Measurements from ENCODE around the gene RAD51. TPM values are rescaled to one million over a fixed set of nuclear protein-coding genes. Genes with fewer than 3 reads are reported as not detected.

The RAD51 gene
- total RNA-seq, 4 donors from 2014 or later, result 0.50 to 0.92 (median 0.71) TPM; not detected in 1

GRCh38 chr15:40739854-40740253 lies 44.9 kb downstream of the RAD51 start:
- DNase-seq (ENCODE audit: extremely low spot score), result no peak
- no peak for TF ChIP-seq POLR2A (IDR thresholded peaks at IDR 0.05; ENCODE audit: low read depth)
- no peak for TF ChIP-seq POLR2AphosphoS5 (IDR thresholded peaks at IDR 0.05)
- TF ChIP-seq CTCF (IDR thresholded peaks at IDR 0.05), result no peak
- no peak for TF ChIP-seq EP300 (IDR thresholded peaks at IDR 0.05)
- Histone ChIP-seq H3K27me3 (no peaks in the 10 kb centered on the region), H3K4me1 (no peaks in the 10 kb centered on the region), H3K4me3 (no peak overlapping the region), H3K27ac (replicated peaks in 1 of 4) (no peak overlapping the region), H3K9me3 (no peaks in the 10 kb centered on the region), H3K36me3 (peaks cover 75 to 99% (median 95%) of the 10 kb centered on the region in 4 donors)
- intact Hi-C loops (cut with DNase I), result no loop called here
- WGBS, result 100% methylated on average over 2 of the region's 2 CpGs

- Histone ChIP-seq H3K9me3 (no peaks in the 10 kb centered on the region), H3K4me1 (no peaks in the 10 kb centered on the region), H3K36me3 (peaks cover 50 to 96% (median 86%) of the 10 kb centered on the region in 4 donors), H3K27ac (replicated peaks in 1 of 4) (no peak overlapping the region), H3K27me3 (no peaks in the 10 kb centered on the region), H3K4me3 (no peak overlapping the region)
- intact Hi-C loops (cut with DNase I), result no loop called here
- WGBS, result 81% methylated on average over 2 of the region's 2 CpGs
- DNase-seq (ENCODE audit: extremely low spot score), result no peak
- TF ChIP-seq POLR2A (IDR thresholded peaks at IDR 0.05; ENCODE audit: low read depth) (no peak), EP300 (IDR thresholded peaks at IDR 0.05) (no peak), POLR2AphosphoS5 (IDR thresholded peaks at IDR 0.05) (no peak), CTCF (IDR thresholded peaks at IDR 0.05) (no peak)
Measured at GRCh38 chr15:40743485-40743901, 48.5 kb downstream of the RAD51 start.

- H3K27ac ChIP-seq (replicated peaks in 1 of 4), result no peak overlapping the region
- H3K36me3 ChIP-seq, result peaks cover 51 to 96% (median 85%) of the 10 kb centered on the region in 4 donors
- H3K4me3 ChIP-seq, result no peak overlapping the region
- TF ChIP-seq POLR2AphosphoS5 (IDR thresholded peaks at IDR 0.05) (no peak), EP300 (IDR thresholded peaks at IDR 0.05) (no peak), POLR2A (IDR thresholded peaks at IDR 0.05; ENCODE audit: low read depth) (no peak), CTCF (IDR thresholded peaks at IDR 0.05) (no peak)
- 73% methylated on average over 12 of the region's 12 CpGs for WGBS
- no peaks in the 10 kb centered on the region for H3K9me3 ChIP-seq
- intact Hi-C loops (cut with DNase I), result no loop called here
- no peaks in the 10 kb centered on the region for H3K4me1 ChIP-seq
- no peak for DNase-seq (ENCODE audit: extremely low spot score)
- H3K27me3 ChIP-seq, result no peaks in the 10 kb centered on the region
Measured at GRCh38 chr15:40743921-40744814, 49.2 kb downstream of the RAD51 start.

GRCh38 chr15:40744815-40745152 lies 49.8 kb downstream of the RAD51 start:
- Histone ChIP-seq H3K4me3 (no peak overlapping the region), H3K27ac (replicated peaks in 1 of 4) (no peak overlapping the region), H3K9me3 (no peaks in the 10 kb centered on the region), H3K4me1 (no peaks in the 10 kb centered on the region), H3K36me3 (peaks cover 48 to 96% (median 84%) of the 10 kb centered on the region in 4 donors), H3K27me3 (no peaks in the 10 kb centered on the region)
- 57% methylated on average over 5 of the region's 5 CpGs for WGBS
- intact Hi-C loops (cut with DNase I), result no loop called here
- no peak for DNase-seq (ENCODE audit: extremely low spot score)
- no peak for TF ChIP-seq POLR2A (IDR thresholded peaks at IDR 0.05; ENCODE audit: low read depth)
- no peak for TF ChIP-seq POLR2AphosphoS5 (IDR thresholded peaks at IDR 0.05)
- no peak for TF ChIP-seq CTCF (IDR thresholded peaks at IDR 0.05)
- no peak for TF ChIP-seq EP300 (IDR thresholded peaks at IDR 0.05)

All from esophagus muscularis mucosa (tissue), 4 donors.